ENCODE measurements around the gene LDLRAD3. TPM values are rescaled to one million over a fixed set of nuclear protein-coding genes. Genes with fewer than 3 reads are reported as not detected.

Gene LDLRAD3
- polyA plus RNA-seq, 1 of the 3 experiments (the other 2 are of a cell fraction): 10.6 TPM

GRCh38 chr11:36107547-36107946, 163.7 kb downstream of the LDLRAD3 start:
- no peak overlapping the region for H3K9ac ChIP-seq
- CTCF ChIA-PET: interaction anchor here (1.2 to 1.7 kb wide), 2 partner anchors 285 to 621 kb away, joined by 3 to 6 read pairs; no protein-coding TSS in a partner anchor
- 97% methylated on average over 5 of the region's 5 CpGs for WGBS (ENCODE audit: low lambda C conversion rate)

GRCh38 chr11:36108881-36109589, 165.2 kb downstream of the LDLRAD3 start:
- Histone ChIP-seq H3K4me1 (ENCODE audit: control insufficient read depth in 1 of 2, insufficient read depth in 2 of 2, low read depth in 1 of 2, low read length in 1 of 2) (peaks cover 0 to 3% of the 10 kb centered on the region in 2 experiments; a peak in 1 of 4 replicates), H3K9me2 (no peaks in the 10 kb centered on the region), H2AFZ (ENCODE audit: low read depth) (no peak overlapping the region), H3K9me3 (no peaks in the 10 kb centered on the region), H3K4me3 (ENCODE audit: low read depth in 2 of 2, low read length in 1 of 2) (no peak overlapping the region), H3K27ac (ENCODE audit: low read depth in 2 of 2, low read length in 1 of 2) (no peak overlapping the region), H3K4me2 (no peak overlapping the region), H3K9ac (no peak overlapping the region), H3K27me3 (ENCODE audit: insufficient read depth) (no peaks in the 10 kb centered on the region), H3K36me3 (replicated peaks in 1 of 2; ENCODE audit: control insufficient read depth in 1 of 2, insufficient read depth in 2 of 2, low read length in 1 of 2) (peaks cover 0 to 15% of the 10 kb centered on the region in 2 experiments), H3F3A (replicated peaks; ENCODE audit: insufficient read depth) (no peaks in the 10 kb centered on the region), H4K20me1 (ENCODE audit: insufficient read depth) (no peaks in the 10 kb centered on the region), H3K79me2 (ENCODE audit: insufficient read depth) (no peaks in the 10 kb centered on the region)
- no peak for TF ChIP-seq RXRA (IDR thresholded peaks at IDR 0.05; ENCODE audit: borderline replicate concordance, low read depth)
- TF ChIP-seq FOXM1 (IDR thresholded peaks at IDR 0.05; ENCODE audit: low read depth): no peak
- no peak for TF ChIP-seq POLR2AphosphoS5 (IDR thresholded peaks at IDR 0.05; ENCODE audit: low read depth, low read length)
- TF ChIP-seq ZBTB33 (IDR thresholded peaks at IDR 0.05; ENCODE audit: borderline replicate concordance, low read depth): no peak
- no peak for TF ChIP-seq TCF12 (IDR thresholded peaks at IDR 0.05)
- TF ChIP-seq REST (IDR thresholded peaks at IDR 0.05; ENCODE audit: low read depth, low read length): no peak
- TF ChIP-seq SMC3 (IDR thresholded peaks at IDR 0.05; ENCODE audit: low read depth, low read length): no peak
- no peak for TF ChIP-seq PBX3 (IDR thresholded peaks at IDR 0.05)
- no peak for TF ChIP-seq EP300 (IDR thresholded peaks at IDR 0.05; ENCODE audit: borderline replicate concordance in 1 of 2, low read depth in 1 of 2, low read length in 1 of 2)
- TF ChIP-seq RAD21 (IDR thresholded peaks at IDR 0.05; ENCODE audit: low read length): no peak
- no peak for TF ChIP-seq YY1 (IDR thresholded peaks at IDR 0.05; ENCODE audit: low read depth)
- TF ChIP-seq CTCF (IDR thresholded peaks at IDR 0.05): no peak
- ChIA-PET POLR2A (no interaction called here), CTCF (interaction anchor here (0.7 to 1.7 kb wide), 4 partner anchors 19 to 622 kb away, joined by 3 to 6 read pairs (median 3); no protein-coding TSS in a partner anchor)
- WGBS (ENCODE audit: low lambda C conversion rate): 97% methylated on average over 12 of the region's 12 CpGs
- no peak for DNase-seq

More at GRCh38 chr11:36107547-36107946, 163.7 kb downstream of the LDLRAD3 start:
- DNase-seq: no peak
- no peak overlapping the region for H3K27ac ChIP-seq (ENCODE audit: low read depth in 2 of 2, low read length in 1 of 2)
- TF ChIP-seq RFX5 (IDR thresholded peaks at IDR 0.05; ENCODE audit: low read length) (no peak), RXRA (IDR thresholded peaks at IDR 0.05; ENCODE audit: borderline replicate concordance, low read depth) (no peak), GABPA (IDR thresholded peaks at IDR 0.05; ENCODE audit: low read depth) (no peak)
- peaks cover 0 to 3% of the 10 kb centered on the region in 2 experiments; a peak in 1 of 4 replicates for H3K4me1 ChIP-seq (ENCODE audit: control insufficient read depth in 1 of 2, insufficient read depth in 2 of 2, low read depth in 1 of 2, low read length in 1 of 2)
- no peaks in the 10 kb centered on the region for H3K9me2 ChIP-seq
- no peaks in the 10 kb centered on the region for H3F3A ChIP-seq (replicated peaks; ENCODE audit: insufficient read depth)
- H2AFZ ChIP-seq (ENCODE audit: low read depth): no peak overlapping the region
- H4K20me1 ChIP-seq (ENCODE audit: insufficient read depth): no peaks in the 10 kb centered on the region
- POLR2A ChIA-PET: no interaction called here
- no peaks in the 10 kb centered on the region for H3K79me2 ChIP-seq (ENCODE audit: insufficient read depth)
- no peak overlapping the region for H3K4me3 ChIP-seq (ENCODE audit: low read depth in 2 of 2, low read length in 1 of 2)
- H3K27me3 ChIP-seq (ENCODE audit: insufficient read depth): no peaks in the 10 kb centered on the region
- H3K4me2 ChIP-seq: no peak overlapping the region
- H3K9me3 ChIP-seq: no peaks in the 10 kb centered on the region
- peaks cover 0 to under 1% of the 10 kb centered on the region in 2 experiments for H3K36me3 ChIP-seq (replicated peaks in 1 of 2; ENCODE audit: control insufficient read depth in 1 of 2, insufficient read depth in 2 of 2, low read length in 1 of 2)

Data from SK-N-SH (cell line).